GM12878 (cell line): ENCODE data around the gene PRKN.

Experiments used
- BHLHE40 ChIP-seq, 2 experiments: fragments of 450-650 bp in 1 of 2; IDR thresholded peaks; 2 replicates each; pipeline ENCODE4 v1.6.1; 2011 to 2017; ENCODE audit warnings: low read depth in 2 of 2, borderline replicate concordance in 1 of 2, improper control_type of control experiment in 1 of 2, low read length in 1 of 2, mild to moderate bottlenecking in 1 of 2
- BRCA1 ChIP-seq: IDR thresholded peaks from 2 replicates; pipeline ENCODE4 v1.6.1; 2011; ENCODE audit warnings: low read depth, low read length, improper control_type of control experiment
- EP300 ChIP-seq, 2 experiments: fragments of 150-350 bp in 1 of 2; IDR thresholded peaks; 2 replicates each; pipeline ENCODE4 v1.6.1; 2011 to 2012; ENCODE audit warnings: low read depth in 2 of 2, low read length in 2 of 2, borderline replicate concordance in 1 of 2, improper control_type of control experiment in 1 of 2, inconsistent platforms in 1 of 2; ENCODE audit not compliant: control insufficient read depth in 1 of 2
- GABPA ChIP-seq: IDR thresholded peaks from 2 replicates; pipeline ENCODE4 v1.6.1; 2014; ENCODE audit warnings: antibody characterized with exemption, low read depth, mild to moderate bottlenecking, inconsistent platforms
- RAD21 ChIP-seq: IDR thresholded peaks from 2 replicates; pipeline ENCODE4 v1.6.1; 2011; ENCODE audit warnings: mild to moderate bottlenecking, low read depth, low read length, moderate library complexity; ENCODE audit not compliant: insufficient read depth
- TAF1 ChIP-seq: IDR thresholded peaks from 2 replicates; pipeline ENCODE4 v1.6.1; 2011; ENCODE audit warnings: mild to moderate bottlenecking, low read depth, low read length, borderline replicate concordance
- TF ChIP-seq, protein P1 (sequence below): fragments of 450-650 bp; IDR thresholded peaks from 2 replicates; pipeline ENCODE4 v1.6.1; 2017; ENCODE audit warnings: mild to moderate bottlenecking
- TF ChIP-seq, protein P2 (sequence below): IDR thresholded peaks from 2 replicates; pipeline ENCODE4 v1.6.1; 2011; ENCODE audit warnings: low read depth, mild to moderate bottlenecking, low read length, moderate library complexity, borderline replicate concordance; ENCODE audit errors: extremely low read depth
- TF ChIP-seq, protein P3 (sequence below), 3 experiments: IDR thresholded peaks in 2 of 3; conservative IDR thresholded peaks in 1 of 3; 2 replicates each; pipeline ENCODE4 v1.5.1; 2011; ENCODE audit warnings: low read depth in 3 of 3, low read length in 3 of 3, mild to moderate bottlenecking in 3 of 3, control low read depth in 2 of 3, moderate library complexity in 2 of 3, inconsistent platforms in 1 of 3, mixed read lengths in 1 of 3; ENCODE audit not compliant: control insufficient read depth in 2 of 3, insufficient read depth in 1 of 3; ENCODE audit errors: extremely low read depth in 1 of 3
- TF ChIP-seq, protein P4 (sequence below): IDR thresholded peaks from 2 replicates; pipeline ENCODE4 v1.6.1; 2011; ENCODE audit warnings: mild to moderate bottlenecking, low read depth, low read length, moderate library complexity; ENCODE audit not compliant: insufficient replicate concordance

DNA sequence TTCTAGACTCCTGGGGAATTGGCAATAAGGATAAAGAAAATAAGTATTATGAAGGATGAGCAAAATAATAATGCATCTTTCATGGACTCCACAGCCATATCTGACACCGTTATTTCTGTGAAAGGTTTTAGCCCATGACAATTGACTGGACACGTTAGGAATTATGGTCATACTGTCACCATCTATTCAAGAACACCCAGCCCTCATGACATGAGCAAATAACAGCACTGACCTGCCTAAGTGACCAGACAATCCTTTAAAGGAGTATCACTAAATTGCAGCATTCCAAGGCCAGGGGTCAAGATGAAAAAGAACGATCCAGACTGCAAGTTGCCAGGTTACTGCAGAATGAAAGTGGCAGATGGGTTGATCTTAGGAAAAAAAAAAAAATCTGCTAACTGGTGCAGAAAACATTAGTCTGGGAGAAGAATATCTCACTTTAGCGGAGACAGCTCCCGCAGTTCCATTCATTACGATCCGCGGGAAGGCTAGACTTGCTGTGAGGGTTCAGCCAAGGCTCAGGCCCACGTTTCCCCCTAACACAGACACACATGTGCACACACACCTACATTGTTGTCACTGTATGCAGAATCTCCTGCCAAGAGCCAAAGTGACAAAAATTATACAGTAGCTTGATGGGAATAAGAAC, 1216.0 kb downstream of the PRKN start:
- no peak for TF ChIP-seq GABPA
- TF ChIP-seq, protein P1, sequence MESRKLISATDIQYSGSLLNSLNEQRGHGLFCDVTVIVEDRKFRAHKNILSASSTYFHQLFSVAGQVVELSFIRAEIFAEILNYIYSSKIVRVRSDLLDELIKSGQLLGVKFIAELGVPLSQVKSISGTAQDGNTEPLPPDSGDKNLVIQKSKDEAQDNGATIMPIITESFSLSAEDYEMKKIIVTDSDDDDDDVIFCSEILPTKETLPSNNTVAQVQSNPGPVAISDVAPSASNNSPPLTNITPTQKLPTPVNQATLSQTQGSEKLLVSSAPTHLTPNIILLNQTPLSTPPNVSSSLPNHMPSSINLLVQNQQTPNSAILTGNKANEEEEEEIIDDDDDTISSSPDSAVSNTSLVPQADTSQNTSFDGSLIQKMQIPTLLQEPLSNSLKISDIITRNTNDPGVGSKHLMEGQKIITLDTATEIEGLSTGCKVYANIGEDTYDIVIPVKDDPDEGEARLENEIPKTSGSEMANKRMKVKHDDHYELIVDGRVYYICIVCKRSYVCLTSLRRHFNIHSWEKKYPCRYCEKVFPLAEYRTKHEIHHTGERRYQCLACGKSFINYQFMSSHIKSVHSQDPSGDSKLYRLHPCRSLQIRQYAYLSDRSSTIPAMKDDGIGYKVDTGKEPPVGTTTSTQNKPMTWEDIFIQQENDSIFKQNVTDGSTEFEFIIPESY: no peak
- no peak for TF ChIP-seq TAF1
- no peak for TF ChIP-seq RAD21
- TF ChIP-seq, protein P2, sequence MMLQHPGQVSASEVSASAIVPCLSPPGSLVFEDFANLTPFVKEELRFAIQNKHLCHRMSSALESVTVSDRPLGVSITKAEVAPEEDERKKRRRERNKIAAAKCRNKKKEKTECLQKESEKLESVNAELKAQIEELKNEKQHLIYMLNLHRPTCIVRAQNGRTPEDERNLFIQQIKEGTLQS: no peak
- TF ChIP-seq, protein P3, sequence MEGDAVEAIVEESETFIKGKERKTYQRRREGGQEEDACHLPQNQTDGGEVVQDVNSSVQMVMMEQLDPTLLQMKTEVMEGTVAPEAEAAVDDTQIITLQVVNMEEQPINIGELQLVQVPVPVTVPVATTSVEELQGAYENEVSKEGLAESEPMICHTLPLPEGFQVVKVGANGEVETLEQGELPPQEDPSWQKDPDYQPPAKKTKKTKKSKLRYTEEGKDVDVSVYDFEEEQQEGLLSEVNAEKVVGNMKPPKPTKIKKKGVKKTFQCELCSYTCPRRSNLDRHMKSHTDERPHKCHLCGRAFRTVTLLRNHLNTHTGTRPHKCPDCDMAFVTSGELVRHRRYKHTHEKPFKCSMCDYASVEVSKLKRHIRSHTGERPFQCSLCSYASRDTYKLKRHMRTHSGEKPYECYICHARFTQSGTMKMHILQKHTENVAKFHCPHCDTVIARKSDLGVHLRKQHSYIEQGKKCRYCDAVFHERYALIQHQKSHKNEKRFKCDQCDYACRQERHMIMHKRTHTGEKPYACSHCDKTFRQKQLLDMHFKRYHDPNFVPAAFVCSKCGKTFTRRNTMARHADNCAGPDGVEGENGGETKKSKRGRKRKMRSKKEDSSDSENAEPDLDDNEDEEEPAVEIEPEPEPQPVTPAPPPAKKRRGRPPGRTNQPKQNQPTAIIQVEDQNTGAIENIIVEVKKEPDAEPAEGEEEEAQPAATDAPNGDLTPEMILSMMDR (IDR thresholded peaks at IDR 0.05 in 2 of 3, conservative IDR thresholded peaks at IDR 0.05 in 1 of 3; ENCODE audit: control insufficient read depth in 2 of 3, extremely low read depth in 1 of 3, insufficient read depth in 1 of 3, low read depth in 3 of 3, low read length in 3 of 3): no peak
- TF ChIP-seq BRCA1: no peak
- TF ChIP-seq EP300 (IDR thresholded peaks at IDR 0.05; ENCODE audit: borderline replicate concordance in 1 of 2, control insufficient read depth in 1 of 2, low read depth in 2 of 2, low read length in 2 of 2): no peak
- TF ChIP-seq BHLHE40 (IDR thresholded peaks at IDR 0.05; ENCODE audit: borderline replicate concordance in 1 of 2, low read depth in 2 of 2, low read length in 1 of 2): no peak
- TF ChIP-seq, protein P4, sequence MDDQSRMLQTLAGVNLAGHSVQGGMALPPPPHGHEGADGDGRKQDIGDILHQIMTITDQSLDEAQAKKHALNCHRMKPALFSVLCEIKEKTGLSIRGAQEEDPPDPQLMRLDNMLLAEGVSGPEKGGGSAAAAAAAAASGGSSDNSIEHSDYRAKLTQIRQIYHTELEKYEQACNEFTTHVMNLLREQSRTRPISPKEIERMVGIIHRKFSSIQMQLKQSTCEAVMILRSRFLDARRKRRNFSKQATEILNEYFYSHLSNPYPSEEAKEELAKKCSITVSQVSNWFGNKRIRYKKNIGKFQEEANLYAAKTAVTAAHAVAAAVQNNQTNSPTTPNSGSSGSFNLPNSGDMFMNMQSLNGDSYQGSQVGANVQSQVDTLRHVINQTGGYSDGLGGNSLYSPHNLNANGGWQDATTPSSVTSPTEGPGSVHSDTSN: no peak
